BLaER1 treated with 17β-estradiol and CSF1 and Interleukin-3, amounts not matched to agents 10 nM and 100 nM (cell line): ENCODE measurements around the gene BCL2L12.
A peak's percentile ranks its signal among the peaks of the same experiment; 100 is the strongest.

Experiments
- H3K27ac ChIP-seq, 11 experiments: shearing (Covaris generic); formaldehyde crosslinking; 2 replicates each; pipeline ENCODE4 v1.8.1; 2022
- H3K27me3 ChIP-seq, 11 experiments: shearing (Covaris generic); formaldehyde crosslinking; 2 replicates each; pipeline ENCODE4 v1.8.1; 2022
- H3K36me3 ChIP-seq, 11 experiments: shearing (Covaris generic); formaldehyde crosslinking; 2 replicates each; pipeline ENCODE4 v1.8.1; 2022
- H3K4me1 ChIP-seq, 10 experiments: shearing (Covaris generic); formaldehyde crosslinking; 2 replicates each; pipeline ENCODE4 v1.8.1; 2022
- H3K4me2 ChIP-seq, 11 experiments: shearing (Covaris generic); formaldehyde crosslinking; 2 replicates each; pipeline ENCODE4 v1.8.1; 2022
- H3K4me3 ChIP-seq, 10 experiments: shearing (Covaris generic); formaldehyde crosslinking; 2 replicates each; pipeline ENCODE4 v1.8.1; 2022
- H3K9ac ChIP-seq, 11 experiments: shearing (Covaris generic); formaldehyde crosslinking; 2 replicates each; pipeline ENCODE4 v1.8.1; 2022
- H3K9me3 ChIP-seq, 11 experiments: shearing (Covaris generic); formaldehyde crosslinking; replicated peaks in 1 of 11; 2 replicates each; pipeline ENCODE4 v1.8.1; 2022
- H4K20me1 ChIP-seq, 11 experiments: shearing (Covaris generic); formaldehyde crosslinking; 2 replicates each; pipeline ENCODE4 v1.8.1; 2022
- Cebpa-rat ChIP-seq, 11 experiments: shearing (Covaris generic); IDR thresholded peaks; 2 replicates each; pipeline ENCODE4 v1.8.1; 2022

The BCL2L12 gene

DNA sequence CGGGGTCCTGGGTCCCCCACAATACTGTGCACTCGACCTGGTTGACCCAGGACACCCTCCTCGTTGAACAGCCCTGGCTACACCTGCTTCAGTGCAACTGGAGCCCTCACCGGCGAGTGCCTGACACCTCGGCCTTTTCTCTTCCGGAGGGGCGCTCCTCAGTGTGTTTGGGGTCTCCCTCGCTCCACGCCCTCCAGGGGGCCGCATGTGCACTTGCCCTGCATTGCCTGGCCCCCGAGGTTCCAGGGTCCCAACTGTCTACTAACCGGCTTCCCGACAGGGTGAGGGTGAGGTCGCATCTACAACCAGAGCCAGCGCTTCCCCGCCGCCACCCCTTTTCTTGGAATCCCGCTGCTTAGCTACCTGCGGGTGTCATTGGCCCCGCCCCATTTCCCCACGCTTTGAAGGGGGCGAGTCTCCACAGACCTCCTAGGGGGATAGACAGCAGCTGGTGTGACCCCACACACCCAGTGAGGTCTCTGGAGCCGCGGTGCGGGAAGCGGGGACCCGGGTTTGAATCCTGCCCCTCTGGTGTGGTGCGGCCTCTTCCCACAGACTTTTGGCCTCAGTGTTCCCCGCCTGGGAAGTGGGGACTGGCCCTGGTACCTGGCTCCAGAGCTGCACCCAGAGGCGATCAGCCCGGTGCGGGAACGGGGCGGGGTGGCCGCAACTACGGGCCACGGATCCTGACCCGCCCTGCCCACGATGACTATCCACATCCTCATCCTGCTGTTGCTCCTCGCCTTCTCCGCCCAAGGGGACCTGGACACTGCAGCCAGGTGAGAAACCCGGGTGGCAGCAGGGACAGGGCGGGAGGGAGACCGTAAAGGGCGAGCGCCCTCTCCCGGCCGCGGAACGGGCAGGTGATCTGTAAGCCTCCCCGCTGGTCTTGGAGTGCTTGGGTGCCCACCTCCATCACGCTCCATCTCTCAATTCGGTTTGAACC, 23.7 kb downstream of the BCL2L12 start, which contains the start of gene ADM5:
TSS of gene ADM5 (plus strand) at position 462 of the 946 bp plus-strand sequence. CDS start at position 706, 244 bp downstream.
- H3K9me3 ChIP-seq, result no peaks in the 10 kb centered on the region
- peaks cover 21 to 35% (median 30%) of the 10 kb centered on the region in 11 experiments for H3K27me3 ChIP-seq
- TF ChIP-seq Cebpa-rat (IDR thresholded peaks at IDR 0.05), result no peak
- H3K27ac ChIP-seq, result peak within 1 kb of the TSS in 6 of 11 experiments; percentile 33 to 77 (median 59); a peak in 9 of 22 replicates
- peak within 1 kb of the TSS; percentile 68 to 95 (median 89) for H3K4me2 ChIP-seq
- peaks cover 37 to 75% (median 56%) of the 10 kb centered on the region in 10 experiments for H3K4me1 ChIP-seq
- H3K4me3 ChIP-seq, result peak within 1 kb of the TSS in 8 of 10 experiments; percentile 27 to 65 (median 46); a peak in 11 of 20 replicates
- H3K36me3 ChIP-seq, result peaks cover 18 to 57% (median 49%) of the 10 kb centered on the region in 11 experiments
- peaks cover 0 to 62% (median 54%) of the 10 kb centered on the region in 11 experiments; a peak in 19 of 22 replicates for H4K20me1 ChIP-seq
- H3K9ac ChIP-seq, result peak within 1 kb of the TSS in 9 of 11 experiments; percentile 10 to 66 (median 42); a peak in 13 of 22 replicates

DNA sequence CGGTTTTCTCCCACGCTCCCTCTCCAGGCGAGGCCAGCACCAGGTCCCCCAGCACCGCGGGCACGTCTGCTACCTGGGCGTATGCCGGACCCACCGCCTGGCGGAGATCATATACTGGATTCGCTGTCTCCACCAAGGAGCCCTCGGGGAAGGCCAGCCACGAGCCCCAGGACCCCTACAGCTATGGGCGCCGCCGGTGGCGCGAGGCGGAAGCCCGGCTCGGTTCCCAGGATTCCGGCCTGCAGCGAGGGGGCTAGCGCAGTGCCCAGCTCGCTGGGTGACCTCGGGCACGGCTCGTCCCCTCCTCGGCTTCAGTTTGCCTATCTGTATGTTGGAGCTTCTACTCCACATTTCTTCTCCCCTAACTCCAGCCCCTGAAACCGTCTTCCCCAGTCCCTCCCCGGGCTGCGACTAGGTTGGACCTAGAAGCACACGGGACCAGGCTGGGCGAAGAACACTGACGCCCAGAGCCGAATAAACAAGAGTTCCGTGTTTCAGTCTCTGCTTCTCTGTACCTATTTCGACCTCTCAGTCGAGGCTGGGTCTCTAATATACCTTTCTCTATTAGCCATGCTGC, 24.4 kb downstream of the BCL2L12 start:
- no peak for TF ChIP-seq Cebpa-rat (IDR thresholded peaks at IDR 0.05)
- H3K9ac ChIP-seq, result peak overlapping the region in 7 of 11 experiments; percentile 7 to 42 (median 35); a peak in 5 of 22 replicates
- H3K36me3 ChIP-seq, result peaks cover 11 to 49% (median 42%) of the 10 kb centered on the region in 11 experiments
- peak overlapping the region; percentile 68 to 95 (median 80) for H3K4me2 ChIP-seq
- peaks cover 37 to 71% (median 56%) of the 10 kb centered on the region in 10 experiments for H3K4me1 ChIP-seq
- H3K4me3 ChIP-seq, result peak overlapping the region in 8 of 10 experiments; percentile 26 to 56 (median 37); a peak in 10 of 20 replicates
- H3K9me3 ChIP-seq, result no peaks in the 10 kb centered on the region
- no peak overlapping the region for H3K27ac ChIP-seq
- peaks cover 21 to 35% (median 30%) of the 10 kb centered on the region in 11 experiments for H3K27me3 ChIP-seq
- peaks cover 0 to 54% (median 47%) of the 10 kb centered on the region in 11 experiments; a peak in 19 of 22 replicates for H4K20me1 ChIP-seq

DNA sequence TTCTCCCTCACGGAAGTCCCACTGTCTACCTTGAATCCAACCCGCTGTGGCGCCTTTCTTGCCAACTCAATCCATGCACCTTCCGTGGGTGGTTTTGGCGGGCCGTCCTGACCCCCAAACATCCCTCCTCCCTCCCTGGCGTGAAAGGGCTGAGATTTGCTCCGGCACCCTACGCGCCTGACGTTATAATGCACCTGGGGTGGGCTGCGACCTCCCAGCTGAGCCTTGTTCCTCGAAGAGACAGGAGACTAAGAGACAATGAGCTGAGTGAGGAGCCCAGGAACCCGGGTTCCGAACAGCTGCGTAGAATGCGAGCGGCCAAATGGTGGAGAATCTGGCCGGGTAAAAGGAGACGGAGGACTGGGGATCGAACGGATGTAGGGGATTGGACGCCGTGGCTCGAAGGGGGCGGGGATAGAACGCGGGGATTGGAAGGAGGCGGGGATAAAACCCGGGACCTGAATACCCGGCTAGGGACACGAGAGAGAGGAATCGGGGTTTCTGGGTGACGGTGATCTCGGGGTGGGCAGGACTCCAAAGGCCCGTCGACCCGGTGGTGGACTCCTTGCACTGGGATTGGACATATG, 25.0 kb downstream of the BCL2L12 start, which contains the start of gene CPT1C:
TSS of gene CPT1C (plus strand) at position 461 of the 587 bp plus-strand sequence. CDS start 1,137 bp downstream, outside the sequence.
- Histone ChIP-seq H3K4me3 (peak within 1 kb of the TSS; percentile 22 to 56 (median 37); a peak in 17 of 20 replicates), H3K27ac (no peak within 1 kb of the TSS), H3K27me3 (peaks cover 21 to 35% (median 30%) of the 10 kb centered on the region in 11 experiments), H3K36me3 (peaks cover 5 to 44% (median 36%) of the 10 kb centered on the region in 11 experiments; a peak in 21 of 22 replicates), H3K9ac (peak within 1 kb of the TSS in 8 of 11 experiments; percentile 5 to 42 (median 28); a peak in 9 of 22 replicates), H3K4me1 (peaks cover 37 to 65% (median 54%) of the 10 kb centered on the region in 10 experiments), H3K4me2 (peak within 1 kb of the TSS; percentile 68 to 95 (median 80)), H4K20me1 (peaks cover 0 to 48% (median 41%) of the 10 kb centered on the region in 11 experiments; a peak in 17 of 22 replicates), H3K9me3 (no peaks in the 10 kb centered on the region)
- no peak for TF ChIP-seq Cebpa-rat (IDR thresholded peaks at IDR 0.05)

GRCh38 chr19:49691243-49692146, 25.8 kb downstream of the BCL2L12 start:
- no peak overlapping the region for H3K27ac ChIP-seq

GRCh38 chr19:49692147-49692506, 26.4 kb downstream of the BCL2L12 start:
- Histone ChIP-seq H3K4me3 (no peak overlapping the region), H3K4me1 (peaks cover 33 to 57% (median 46%) of the 10 kb centered on the region in 10 experiments), H3K4me2 (peak overlapping the region in 3 of 11 experiments; percentile 15 to 40 (median 18); a peak in 4 of 22 replicates), H3K36me3 (peaks cover 0 to 32% (median 26%) of the 10 kb centered on the region in 11 experiments; a peak in 20 of 22 replicates), H3K9ac (no peak overlapping the region), H3K27me3 (peaks cover 21 to 35% (median 30%) of the 10 kb centered on the region in 11 experiments), H3K9me3 (no peaks in the 10 kb centered on the region), H3K27ac (no peak overlapping the region), H4K20me1 (peaks cover 0 to 37% (median 33%) of the 10 kb centered on the region in 11 experiments; a peak in 17 of 22 replicates)
- no peak for TF ChIP-seq Cebpa-rat (IDR thresholded peaks at IDR 0.05)

More at GRCh38 chr19:49691243-49692146, 25.8 kb downstream of the BCL2L12 start:
- H3K9ac ChIP-seq, result peak overlapping the region in 2 of 11 experiments; percentile 7 to 21; a peak in 3 of 22 replicates
- H4K20me1 ChIP-seq, result peaks cover 0 to 41% (median 34%) of the 10 kb centered on the region in 11 experiments; a peak in 17 of 22 replicates
- no peaks in the 10 kb centered on the region for H3K9me3 ChIP-seq
- H3K27me3 ChIP-seq, result peaks cover 21 to 35% (median 30%) of the 10 kb centered on the region in 11 experiments
- no peak for TF ChIP-seq Cebpa-rat (IDR thresholded peaks at IDR 0.05)
- H3K36me3 ChIP-seq, result peaks cover 0 to 36% (median 29%) of the 10 kb centered on the region in 11 experiments; a peak in 20 of 22 replicates
- peaks cover 37 to 58% (median 50%) of the 10 kb centered on the region in 10 experiments for H3K4me1 ChIP-seq
- peak overlapping the region; percentile 68 to 95 (median 80) for H3K4me2 ChIP-seq
- peak overlapping the region in 9 of 10 experiments; percentile 22 to 56 (median 38); a peak in 16 of 20 replicates for H3K4me3 ChIP-seq

DNA sequence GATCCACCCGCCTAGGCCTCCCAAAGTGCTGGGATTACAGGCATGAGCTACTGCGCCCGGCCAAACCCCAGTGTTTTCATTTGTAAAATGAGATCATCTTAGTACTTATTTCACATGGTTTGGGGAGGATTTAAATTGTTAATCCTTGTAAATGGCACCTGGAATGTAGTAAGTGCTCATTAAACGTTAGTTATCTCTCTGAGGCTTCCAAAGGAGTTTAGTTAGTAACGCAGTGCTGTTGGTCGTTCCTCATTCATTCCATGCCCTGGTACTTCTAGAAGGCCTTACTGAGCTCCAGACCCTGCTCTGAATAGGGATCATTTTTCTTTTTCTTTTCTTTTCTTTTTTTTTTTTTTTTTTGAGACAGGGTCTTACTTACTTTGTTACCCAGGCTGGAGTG, 30.4 kb downstream of the BCL2L12 start:
- Histone ChIP-seq H3K36me3 (no peaks in the 10 kb centered on the region), H3K4me3 (no peak overlapping the region), H3K9me3 (no peaks in the 10 kb centered on the region), H3K4me1 (peaks cover 1 to 17% (median 7%) of the 10 kb centered on the region in 10 experiments; a peak in 17 of 20 replicates), H3K4me2 (no peak overlapping the region), H3K27me3 (peaks cover 4 to 9% (median 6%) of the 10 kb centered on the region in 11 experiments), H4K20me1 (no peaks in the 10 kb centered on the region; a peak in 1 of 22 replicates), H3K9ac (no peak overlapping the region), H3K27ac (no peak overlapping the region)
- TF ChIP-seq Cebpa-rat (IDR thresholded peaks at IDR 0.05), result no peak

- no peaks in the 10 kb centered on the region for H4K20me1 ChIP-seq
- TF ChIP-seq Cebpa-rat (IDR thresholded peaks at IDR 0.05), result no peak
- H3K4me3 ChIP-seq, result no peak overlapping the region
- peaks cover 0 to 12% (median under 1%) of the 10 kb centered on the region in 10 experiments; a peak in 4 of 20 replicates for H3K4me1 ChIP-seq
- H3K27ac ChIP-seq, result no peak overlapping the region
- H3K27me3 ChIP-seq, result peaks cover 0 to 2% (median 0%) of the 10 kb centered on the region in 11 experiments; a peak in 3 of 22 replicates
- no peak overlapping the region for H3K9ac ChIP-seq
- no peaks in the 10 kb centered on the region for H3K36me3 ChIP-seq
- no peaks in the 10 kb centered on the region for H3K9me3 ChIP-seq
- no peak overlapping the region for H3K4me2 ChIP-seq
Observed at GRCh38 chr19:49696865-49697264, 31.1 kb downstream of the BCL2L12 start.
